ENCODE data around the gene ARID3A.

DNA sequence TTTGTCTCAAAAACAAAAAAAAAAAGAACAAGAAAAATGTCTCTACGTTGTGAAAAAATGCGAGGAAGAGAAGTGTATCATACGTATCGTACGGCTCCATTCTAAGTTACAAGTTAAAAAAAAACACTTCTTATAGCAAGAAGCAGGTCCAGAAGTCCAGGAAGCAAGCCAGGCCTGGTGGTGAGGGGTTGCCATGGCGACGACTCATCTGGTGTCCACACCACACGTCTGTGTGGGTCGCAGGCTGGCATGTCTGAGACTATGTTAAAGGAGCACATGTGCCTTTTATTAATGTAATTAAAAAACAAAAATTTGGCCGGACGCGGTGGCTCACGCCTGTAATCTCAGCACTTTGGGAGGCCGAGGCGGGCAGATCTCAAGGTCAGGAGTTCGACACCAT is 38.8 kb upstream of the ARID3A start:
- TF ChIP-seq CTCF (IDR thresholded peaks at IDR 0.05) (no peak), POLR2A (IDR thresholded peaks at IDR 0.05) (no peak)
